Neuronal stem cell (in vitro differentiated cells): ENCODE measurements around the gene KCNJ12.

Experiments used
- DNase-seq: peaks from one replicate; pipeline ENCODE4 v3.0.0-alpha.2; 2013; ENCODE audit warnings: low spot score
- H2AFZ ChIP-seq: one replicate; pipeline ENCODE4 v1.6.1; 2013; ENCODE audit warnings: mild to moderate bottlenecking, low read length, inconsistent platforms
- H2AK5ac ChIP-seq: 2 replicates; pipeline ENCODE4 v1.6.1; 2013; ENCODE audit warnings: low read depth, mild to moderate bottlenecking, inconsistent platforms, low read length, moderate library complexity, mixed read lengths
- H2BK120ac ChIP-seq: 2 replicates; pipeline ENCODE4 v1.6.1; 2013; ENCODE audit warnings: low read depth, mild to moderate bottlenecking, inconsistent platforms, low read length, moderate library complexity, mixed read lengths
- H2BK12ac ChIP-seq: one replicate; pipeline ENCODE4 v1.6.1; 2013; ENCODE audit warnings: low read length, inconsistent platforms
- H2BK15ac ChIP-seq: 2 replicates; pipeline ENCODE4 v1.6.1; 2013; ENCODE audit warnings: mild to moderate bottlenecking, low read length, inconsistent platforms, mixed read lengths
- H2BK5ac ChIP-seq: one replicate; pipeline ENCODE4 v1.6.1; 2013; ENCODE audit warnings: inconsistent platforms, mild to moderate bottlenecking, low read length, moderate library complexity
- H3K14ac ChIP-seq: one replicate; pipeline ENCODE4 v1.6.1; 2013; ENCODE audit warnings: low read length, inconsistent platforms
- H3K18ac ChIP-seq: 2 replicates; pipeline ENCODE4 v1.6.1; 2013; ENCODE audit warnings: low read length, inconsistent platforms
- H3K23ac ChIP-seq: 2 replicates; pipeline ENCODE4 v1.6.1; 2013; ENCODE audit warnings: low read depth, mild to moderate bottlenecking, mixed read lengths, low read length, inconsistent platforms; ENCODE audit not compliant: poor library complexity
- H3K27ac ChIP-seq: replicated peaks from 3 replicates; pipeline ENCODE4 v1.5.1; 2013; ENCODE audit warnings: low read length, inconsistent platforms
- H3K27me3 ChIP-seq, 3 experiments: 2 replicates each; pipeline ENCODE4 v1.6.1; 2013; ENCODE audit warnings: low read length in 3 of 3, mild to moderate bottlenecking in 2 of 3, inconsistent platforms in 1 of 3, low read depth in 1 of 3, mixed read lengths in 1 of 3, moderate library complexity in 1 of 3; ENCODE audit not compliant: control insufficient read depth in 3 of 3, insufficient read depth in 3 of 3
- H3K36me3 ChIP-seq, 2 donors: replicated peaks in 1 of 2; 2 replicates each; pipeline ENCODE4 v1.6.1; 2013; ENCODE audit warnings: low read length in 2 of 2; ENCODE audit not compliant: control insufficient read depth in 2 of 2, insufficient read depth in 2 of 2
- H3K4ac ChIP-seq: 2 replicates; pipeline ENCODE4 v1.6.1; 2013; ENCODE audit warnings: inconsistent platforms, mild to moderate bottlenecking, low read length, moderate library complexity
- H3K4me1 ChIP-seq, 2 donors: 1 replicate in 1 of 2; 2 replicates in 1 of 2; pipeline ENCODE4 v1.6.1; 2013; ENCODE audit warnings: low read length in 2 of 2, low read depth in 1 of 2; ENCODE audit not compliant: control insufficient read depth in 2 of 2, insufficient read depth in 1 of 2
- H3K4me2 ChIP-seq: one replicate; pipeline ENCODE4 v1.6.1; 2013; ENCODE audit warnings: mild to moderate bottlenecking, low read length, inconsistent platforms; ENCODE audit not compliant: insufficient read depth, poor library complexity, severe bottlenecking
- H3K4me3 ChIP-seq, 2 donors: 2 replicates each; pipeline ENCODE4 v1.5.1; 2013; ENCODE audit warnings: low read length in 2 of 2, mild to moderate bottlenecking in 2 of 2, inconsistent platforms in 1 of 2, moderate library complexity in 1 of 2
- H3K79me1 ChIP-seq: one replicate; pipeline ENCODE4 v1.6.1; 2013; ENCODE audit warnings: low read depth, mild to moderate bottlenecking, inconsistent platforms, low read length, moderate library complexity
- H3K9ac ChIP-seq: one replicate; pipeline ENCODE4 v1.6.1; 2013; ENCODE audit warnings: mild to moderate bottlenecking, low read depth, low read length, inconsistent platforms; ENCODE audit not compliant: poor library complexity
- H3K9me3 ChIP-seq, 2 donors: replicated peaks in 1 of 2; 2 replicates each; pipeline versions ENCODE3 to v1.6.1; 2013; ENCODE audit warnings: low read length in 2 of 2, mild to moderate bottlenecking in 2 of 2, inconsistent platforms in 1 of 2, low read depth in 1 of 2, mixed read lengths in 1 of 2, moderate library complexity in 1 of 2; ENCODE audit not compliant: control insufficient read depth in 2 of 2, insufficient read depth in 1 of 2
- H4K8ac ChIP-seq: one replicate; pipeline ENCODE4 v1.6.1; 2013; ENCODE audit warnings: low read depth, mild to moderate bottlenecking, inconsistent platforms, low read length, moderate library complexity
- H4K91ac ChIP-seq: one replicate; pipeline ENCODE4 v1.6.1; 2013; ENCODE audit warnings: low read length, low read depth, mild to moderate bottlenecking, inconsistent platforms; ENCODE audit not compliant: poor library complexity
- WGBS, 2 donors: extraction: QIAGEN DNeasy Blood & Tissue Kit; methylation state at CpG; one replicate each; pipeline ENCODE4 v1.1.7; 2013; ENCODE audit warnings: missing lambda C conversion rate in 2 of 2, mixed read lengths in 1 of 2; ENCODE audit not compliant: insufficient read length in 2 of 2, insufficient replicate concordance in 1 of 2; ENCODE audit errors: extremely low coverage in 2 of 2; 5-methylcytosine and 5-hydroxymethylcytosine counted together

KCNJ12 gene

GRCh38 chr17:21357281-21357680 is 18.9 kb upstream of the KCNJ12 start:
- Histone ChIP-seq H3K18ac (peak overlapping the region; percentile 65), H3K27me3 (peaks cover 0 to 3% (median 0%) of the 10 kb centered on the region in 3 experiments), H3K4me1 (peaks cover 44 to 52% of the 10 kb centered on the region in 2 donors), H3K4me3 (no peak overlapping the region), H3K9ac (no peak overlapping the region), H3K23ac (no peak overlapping the region), H2AFZ (no peak overlapping the region), H3K4me2 (no peak overlapping the region), H2BK120ac (no peak overlapping the region), H3K4ac (no peak overlapping the region), H3K14ac (no peak overlapping the region), H2BK15ac (no peak overlapping the region), H2AK5ac (peak overlapping the region; percentile 48), H2BK5ac (no peak overlapping the region), H2BK12ac (no peak overlapping the region), H4K91ac (no peak overlapping the region), H3K79me1 (no peaks in the 10 kb centered on the region), H4K8ac (no peak overlapping the region), H3K9me3 (no peaks in the 10 kb centered on the region), H3K27ac (no peak overlapping the region), H3K36me3 (no peaks in the 10 kb centered on the region)
- WGBS, 2 donors = no CpG with 5 or more reads among the region's 5 CpGs
- DNase-seq = no peak

GRCh38 chr17:21357696-21358656 is 18.2 kb upstream of the KCNJ12 start:
- Histone ChIP-seq H3K4me3 (no peak overlapping the region), H3K9me3 (no peaks in the 10 kb centered on the region), H3K23ac (no peak overlapping the region), H2BK120ac (no peak overlapping the region), H3K4me2 (no peak overlapping the region), H4K8ac (no peak overlapping the region), H3K4me1 (peaks cover 44 to 52% of the 10 kb centered on the region in 2 donors), H2BK12ac (peak overlapping the region; percentile 14), H2AK5ac (peak overlapping the region; percentile 48), H2BK15ac (peak overlapping the region; percentile 35), H2AFZ (no peak overlapping the region), H3K9ac (peak overlapping the region; percentile 9), H3K18ac (peak overlapping the region; percentile 22), H3K27me3 (peaks cover 0 to 3% (median 0%) of the 10 kb centered on the region in 3 experiments), H4K91ac (no peak overlapping the region), H3K14ac (peak overlapping the region; percentile 67), H3K27ac (no peak overlapping the region), H3K4ac (no peak overlapping the region), H2BK5ac (no peak overlapping the region), H3K36me3 (no peaks in the 10 kb centered on the region), H3K79me1 (no peaks in the 10 kb centered on the region)
- no CpG with 5 or more reads among the region's 10 CpGs for WGBS, 2 donors
- DNase-seq = no peak

GRCh38 chr17:21358682-21359482 is 17.3 kb upstream of the KCNJ12 start:
- H3K4me1 ChIP-seq = peaks cover 44 to 52% of the 10 kb centered on the region in 2 donors
- H2AFZ ChIP-seq = no peak overlapping the region
- no peaks in the 10 kb centered on the region for H3K9me3 ChIP-seq
- DNase-seq = no peak
- H3K18ac ChIP-seq = peak overlapping the region; percentile 84
- no peaks in the 10 kb centered on the region for H3K79me1 ChIP-seq
- H3K4ac ChIP-seq = no peak overlapping the region
- no peak overlapping the region for H4K8ac ChIP-seq
- H2BK120ac ChIP-seq = no peak overlapping the region
- peak overlapping the region; percentile 9 for H3K9ac ChIP-seq
- no peak overlapping the region for H4K91ac ChIP-seq
- no peak overlapping the region for H3K27ac ChIP-seq
- H2AK5ac ChIP-seq = peak overlapping the region; percentile 86
- no peak overlapping the region for H3K4me2 ChIP-seq
- H2BK12ac ChIP-seq = no peak overlapping the region
- H3K36me3 ChIP-seq = no peaks in the 10 kb centered on the region
- no peak overlapping the region for H2BK5ac ChIP-seq
- H3K23ac ChIP-seq = no peak overlapping the region
- peak overlapping the region; percentile 35 for H2BK15ac ChIP-seq
- peaks cover 0 to 3% (median 0%) of the 10 kb centered on the region in 3 experiments for H3K27me3 ChIP-seq
- no peak overlapping the region for H3K14ac ChIP-seq
- WGBS, 2 donors = no CpG with 5 or more reads among the region's 12 CpGs
- no peak overlapping the region for H3K4me3 ChIP-seq

GRCh38 chr17:21359483-21359840 is 16.7 kb upstream of the KCNJ12 start:
- WGBS, 2 donors = no CpG with 5 or more reads among the region's 9 CpGs
- no peaks in the 10 kb centered on the region for H3K9me3 ChIP-seq
- peak overlapping the region; percentile 86 for H3K14ac ChIP-seq
- no peaks in the 10 kb centered on the region for H3K36me3 ChIP-seq
- H3K23ac ChIP-seq = no peak overlapping the region
- no peak overlapping the region for H3K4me3 ChIP-seq
- H3K9ac ChIP-seq = no peak overlapping the region
- H3K27ac ChIP-seq = no peak overlapping the region
- H2AK5ac ChIP-seq = peak overlapping the region; percentile 86
- peak overlapping the region; percentile 14 for H4K91ac ChIP-seq
- H3K79me1 ChIP-seq = no peaks in the 10 kb centered on the region
- peak overlapping the region; percentile 84 for H3K18ac ChIP-seq
- H2AFZ ChIP-seq = no peak overlapping the region
- H2BK120ac ChIP-seq = no peak overlapping the region
- no peak overlapping the region for H2BK5ac ChIP-seq
- no peak overlapping the region for H3K4me2 ChIP-seq
- peaks cover 0 to 3% (median 0%) of the 10 kb centered on the region in 3 experiments for H3K27me3 ChIP-seq
- H3K4me1 ChIP-seq = peaks cover 44 to 52% of the 10 kb centered on the region in 2 donors
- H4K8ac ChIP-seq = no peak overlapping the region
- H3K4ac ChIP-seq = no peak overlapping the region
- no peak overlapping the region for H2BK15ac ChIP-seq
- peak overlapping the region; percentile 8 for H2BK12ac ChIP-seq
- DNase-seq = no peak
